SK-N-SH treated with all-trans-retinoic acid at 6 μM for 48 hours (cell line): ENCODE data around the gene CIB1.

Experiments
- ATAC-seq: fragments of 200-7000 bp; cut with Tn5 transposase; 3 replicates; pipeline ENCODE4 v1.9.1; 2020; ENCODE audit warnings: mild to moderate bottlenecking, moderate library complexity
- ARNTL ChIP-seq: fragments of 450-650 bp; formaldehyde crosslinking; IDR thresholded peaks from 2 replicates; pipeline ENCODE4 v1.5.0; 2020; ENCODE audit warnings: low read depth, mild to moderate bottlenecking, moderate library complexity, borderline replicate concordance
- BACH2 ChIP-seq: fragments of 250-450 bp; sonication (Bioruptor Pico); IDR thresholded peaks from 2 replicates; pipeline ENCODE4 v1.9.0; 2021; ENCODE audit warnings: mild to moderate bottlenecking, borderline replicate concordance
- CSDC2 ChIP-seq: fragments of 250-450 bp; sonication (Bioruptor Pico); IDR thresholded peaks from 2 replicates; pipeline ENCODE4 v1.5.0; 2020; ENCODE audit warnings: mild to moderate bottlenecking, moderate library complexity
- ESRRG ChIP-seq: fragments of 250-450 bp; sonication (Bioruptor Pico); IDR thresholded peaks from 2 replicates; pipeline ENCODE4 v1.6.1; 2021; ENCODE audit warnings: mild to moderate bottlenecking
- GLIS3 ChIP-seq: fragments of 250-450 bp; sonication (Bioruptor Pico); IDR thresholded peaks from 2 replicates; pipeline ENCODE4 v1.5.0; 2020; ENCODE audit warnings: mild to moderate bottlenecking, moderate library complexity
- ISL1 ChIP-seq: fragments of 250-450 bp; sonication (Bioruptor Pico); IDR thresholded peaks from 2 replicates; pipeline ENCODE4 v2.1.2; 2022; ENCODE audit warnings: mild to moderate bottlenecking, moderate library complexity
- OSR1 ChIP-seq: fragments of 250-450 bp; sonication (Bioruptor Pico); IDR thresholded peaks from 2 replicates; pipeline ENCODE4 v1.8.0; 2022; ENCODE audit warnings: moderate library complexity, mild to moderate bottlenecking, inconsistent platforms
- PPARA ChIP-seq: fragments of 250-450 bp; sonication (Bioruptor Pico); IDR thresholded peaks from 2 replicates; pipeline ENCODE4 v1.5.0; 2020; ENCODE audit warnings: mild to moderate bottlenecking, borderline replicate concordance
- RARB ChIP-seq: fragments of 250-450 bp; sonication (Bioruptor Pico); IDR thresholded peaks from 2 replicates; pipeline ENCODE4 v1.8.0; 2021; ENCODE audit warnings: mild to moderate bottlenecking, moderate library complexity
- SNAI2 ChIP-seq: fragments of 250-450 bp; sonication (Bioruptor Pico); IDR thresholded peaks from 2 replicates; pipeline ENCODE4 v1.5.0; 2020; ENCODE audit warnings: mild to moderate bottlenecking, moderate library complexity
- TCF4 ChIP-seq: fragments of 250-450 bp; sonication (Bioruptor Pico); IDR thresholded peaks from 2 replicates; pipeline ENCODE4 v1.8.0; 2021; ENCODE audit warnings: mild to moderate bottlenecking, moderate library complexity, borderline replicate concordance
- TOX ChIP-seq: fragments of 250-450 bp; sonication (Bioruptor Pico); IDR thresholded peaks from 2 replicates; pipeline ENCODE4 v1.8.0; 2021; ENCODE audit warnings: mild to moderate bottlenecking, moderate library complexity, borderline replicate concordance
- ZC3H10 ChIP-seq: fragments of 250-450 bp; sonication (Bioruptor Pico); IDR thresholded peaks from 2 replicates; pipeline ENCODE4 v1.5.1; 2021; ENCODE audit warnings: mild to moderate bottlenecking, moderate library complexity
- ZFP3 ChIP-seq: fragments of 250-450 bp; sonication (Bioruptor Pico); IDR thresholded peaks from 2 replicates; pipeline ENCODE4 v1.5.0; 2020; ENCODE audit warnings: mild to moderate bottlenecking, moderate library complexity
- ZFP30 ChIP-seq: fragments of 450-650 bp; formaldehyde crosslinking; IDR thresholded peaks from 2 replicates; pipeline ENCODE4 v1.5.0; 2022; ENCODE audit warnings: mild to moderate bottlenecking, moderate library complexity
- ZNF565 ChIP-seq: fragments of 450-650 bp; formaldehyde crosslinking; conservative IDR thresholded peaks from 2 replicates; pipeline ENCODE4 v1.5.0; 2020; ENCODE audit warnings: low read depth, mild to moderate bottlenecking, moderate library complexity
- ZNF70 ChIP-seq: fragments of 450-650 bp; formaldehyde crosslinking; IDR thresholded peaks from 2 replicates; pipeline ENCODE4 v1.5.0; 2020; ENCODE audit warnings: mild to moderate bottlenecking, moderate library complexity
- ZNF8 ChIP-seq: fragments of 450-650 bp; formaldehyde crosslinking; IDR thresholded peaks from 2 replicates; pipeline ENCODE4 v1.5.0; 2020; ENCODE audit warnings: mild to moderate bottlenecking, moderate library complexity
- TF ChIP-seq, protein P1 (sequence below): fragments of 250-450 bp; sonication (Bioruptor Pico); IDR thresholded peaks from 2 replicates; pipeline ENCODE4 v1.5.1; 2021; ENCODE audit warnings: mild to moderate bottlenecking, moderate library complexity
- TF ChIP-seq, protein P2 (sequence below): fragments of 250-450 bp; sonication (Bioruptor Pico); IDR thresholded peaks from 2 replicates; pipeline ENCODE4 v1.8.0; 2020; ENCODE audit warnings: mild to moderate bottlenecking, moderate library complexity, borderline replicate concordance
- TF ChIP-seq, protein P3 (sequence below): fragments of 250-450 bp; sonication (Bioruptor Pico); IDR thresholded peaks from 2 replicates; pipeline ENCODE4 v1.5.0; 2020; ENCODE audit warnings: mild to moderate bottlenecking, moderate library complexity
- TF ChIP-seq, protein P4 (sequence below): fragments of 250-450 bp; sonication (Bioruptor Pico); IDR thresholded peaks from 2 replicates; pipeline ENCODE4 v1.5.1; 2020; ENCODE audit warnings: low read depth, mild to moderate bottlenecking, moderate library complexity

CIB1 gene

DNA sequence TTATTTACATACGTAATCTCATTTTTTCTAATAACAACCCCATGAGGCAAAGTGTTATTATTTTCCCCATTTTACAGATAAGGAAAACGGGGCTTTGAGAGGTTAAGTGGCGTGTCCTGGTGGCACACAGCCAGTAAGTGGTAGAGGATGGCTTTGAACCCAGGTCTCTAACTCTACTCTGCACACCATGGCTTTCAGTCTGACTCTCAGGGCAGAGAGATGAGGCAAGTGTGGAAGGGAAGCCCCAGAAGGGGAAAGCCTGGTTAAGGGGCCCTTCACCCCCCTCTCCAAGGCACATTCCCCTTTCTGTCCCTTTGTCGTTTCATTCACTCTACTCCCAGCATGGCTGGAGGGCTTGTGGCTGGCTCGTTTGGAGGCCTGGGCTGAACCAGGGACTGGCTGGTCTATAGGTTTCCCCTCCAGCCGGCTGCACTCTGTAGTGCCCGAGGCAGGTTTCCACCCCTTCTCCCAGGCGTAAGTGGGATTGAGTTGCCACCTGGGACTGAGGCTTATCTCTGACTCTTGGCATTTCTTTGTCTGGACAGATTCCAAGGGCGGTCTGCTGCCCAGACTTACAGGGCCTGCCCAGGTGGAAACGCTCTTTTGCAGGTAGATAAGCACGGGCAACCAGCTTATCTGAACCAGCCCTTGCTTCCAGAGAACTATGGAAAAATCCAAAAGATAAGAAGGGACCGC lies 20.5 kb downstream of the CIB1 start:
- no peak for ATAC-seq
- TF ChIP-seq SNAI2 (CRISPR knock-in tag), result no peak
- TF ChIP-seq ZNF565 (CRISPR knock-in tag), result no peak
- no peak for TF ChIP-seq ZFP30 (CRISPR knock-in tag)
- TF ChIP-seq GLIS3 (CRISPR knock-in tag), result no peak
- TF ChIP-seq ISL1 (CRISPR knock-in tag), result no peak
- TF ChIP-seq RARB (CRISPR knock-in tag), result no peak
- no peak for TF ChIP-seq ZC3H10 (CRISPR knock-in tag)
- TF ChIP-seq, protein P1, sequence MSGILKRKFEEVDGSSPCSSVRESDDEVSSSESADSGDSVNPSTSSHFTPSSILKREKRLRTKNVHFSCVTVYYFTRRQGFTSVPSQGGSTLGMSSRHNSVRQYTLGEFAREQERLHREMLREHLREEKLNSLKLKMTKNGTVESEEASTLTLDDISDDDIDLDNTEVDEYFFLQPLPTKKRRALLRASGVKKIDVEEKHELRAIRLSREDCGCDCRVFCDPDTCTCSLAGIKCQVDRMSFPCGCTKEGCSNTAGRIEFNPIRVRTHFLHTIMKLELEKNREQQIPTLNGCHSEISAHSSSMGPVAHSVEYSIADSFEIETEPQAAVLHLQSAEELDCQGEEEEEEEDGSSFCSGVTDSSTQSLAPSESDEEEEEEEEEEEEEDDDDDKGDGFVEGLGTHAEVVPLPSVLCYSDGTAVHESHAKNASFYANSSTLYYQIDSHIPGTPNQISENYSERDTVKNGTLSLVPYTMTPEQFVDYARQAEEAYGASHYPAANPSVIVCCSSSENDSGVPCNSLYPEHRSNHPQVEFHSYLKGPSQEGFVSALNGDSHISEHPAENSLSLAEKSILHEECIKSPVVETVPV (CRISPR knock-in tag), result no peak
- no peak for TF ChIP-seq ZNF8
- TF ChIP-seq ZFP3 (CRISPR knock-in tag), result no peak
- TF ChIP-seq TCF4 (CRISPR knock-in tag), result no peak
- TF ChIP-seq OSR1 (CRISPR knock-in tag), result no peak
- no peak for TF ChIP-seq BACH2
- TF ChIP-seq ZNF70 (CRISPR knock-in tag), result no peak
- TF ChIP-seq, all 23 proteins: peak for 0

DNA sequence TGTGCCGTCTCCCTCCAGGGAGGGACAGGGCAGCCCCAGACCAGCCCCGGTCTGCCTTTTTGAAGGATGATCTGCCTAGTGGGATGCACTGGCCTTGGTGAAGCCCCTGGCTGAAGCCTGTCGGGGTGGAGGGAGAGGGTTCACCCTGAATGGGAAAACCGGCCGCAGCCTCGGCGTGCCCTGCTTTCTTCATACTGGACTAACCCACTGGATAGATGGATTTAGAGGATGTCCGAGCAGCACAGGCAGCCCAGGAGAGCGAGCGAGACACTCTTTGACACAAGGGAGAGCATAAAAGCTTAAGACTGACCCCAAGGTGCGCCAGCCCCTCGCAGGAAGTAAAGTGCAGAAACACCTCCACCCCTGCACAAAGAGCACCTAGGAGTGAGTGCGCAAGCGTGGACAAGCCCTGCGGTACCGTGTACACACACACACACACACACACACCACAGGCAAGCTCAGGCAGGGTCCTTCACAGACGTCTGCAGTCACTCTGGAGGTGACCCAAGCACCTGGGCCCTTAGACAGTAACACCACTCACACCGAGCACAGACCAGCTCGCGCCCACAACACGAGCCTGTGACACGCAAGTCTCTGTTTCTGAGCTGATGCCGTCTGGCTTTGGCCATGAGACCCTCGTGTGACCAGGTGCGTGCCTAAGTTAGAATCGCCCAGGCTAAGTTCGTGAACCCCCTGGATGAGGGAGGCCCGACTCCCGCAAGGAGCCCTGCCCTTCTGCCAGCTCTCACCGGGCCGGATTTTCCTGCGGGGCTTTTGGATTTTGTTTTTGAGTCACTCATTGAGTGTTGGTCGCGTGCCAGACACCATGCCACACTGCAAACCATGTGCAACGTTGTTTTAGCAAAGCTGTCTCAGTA lies 21.3 kb downstream of the CIB1 start:
- TF ChIP-seq BACH2 (no peak), ZNF565 (CRISPR knock-in tag) (no peak), ESRRG (CRISPR knock-in tag) (no peak), TOX (CRISPR knock-in tag) (no peak), PPARA (CRISPR knock-in tag) (no peak), ZFP3 (CRISPR knock-in tag) (no peak), OSR1 (CRISPR knock-in tag) (no peak), ISL1 (CRISPR knock-in tag) (no peak), SNAI2 (CRISPR knock-in tag) (no peak), GLIS3 (CRISPR knock-in tag) (no peak), TCF4 (CRISPR knock-in tag) (no peak), CSDC2 (CRISPR knock-in tag) (no peak), ZNF70 (CRISPR knock-in tag) (no peak)
- TF ChIP-seq, protein P2, sequence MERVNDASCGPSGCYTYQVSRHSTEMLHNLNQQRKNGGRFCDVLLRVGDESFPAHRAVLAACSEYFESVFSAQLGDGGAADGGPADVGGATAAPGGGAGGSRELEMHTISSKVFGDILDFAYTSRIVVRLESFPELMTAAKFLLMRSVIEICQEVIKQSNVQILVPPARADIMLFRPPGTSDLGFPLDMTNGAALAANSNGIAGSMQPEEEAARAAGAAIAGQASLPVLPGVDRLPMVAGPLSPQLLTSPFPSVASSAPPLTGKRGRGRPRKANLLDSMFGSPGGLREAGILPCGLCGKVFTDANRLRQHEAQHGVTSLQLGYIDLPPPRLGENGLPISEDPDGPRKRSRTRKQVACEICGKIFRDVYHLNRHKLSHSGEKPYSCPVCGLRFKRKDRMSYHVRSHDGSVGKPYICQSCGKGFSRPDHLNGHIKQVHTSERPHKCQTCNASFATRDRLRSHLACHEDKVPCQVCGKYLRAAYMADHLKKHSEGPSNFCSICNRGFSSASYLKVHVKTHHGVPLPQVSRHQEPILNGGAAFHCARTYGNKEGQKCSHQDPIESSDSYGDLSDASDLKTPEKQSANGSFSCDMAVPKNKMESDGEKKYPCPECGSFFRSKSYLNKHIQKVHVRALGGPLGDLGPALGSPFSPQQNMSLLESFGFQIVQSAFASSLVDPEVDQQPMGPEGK, result no peak
- TF ChIP-seq, protein P1 (CRISPR knock-in tag), result no peak
- no peak for ATAC-seq

DNA sequence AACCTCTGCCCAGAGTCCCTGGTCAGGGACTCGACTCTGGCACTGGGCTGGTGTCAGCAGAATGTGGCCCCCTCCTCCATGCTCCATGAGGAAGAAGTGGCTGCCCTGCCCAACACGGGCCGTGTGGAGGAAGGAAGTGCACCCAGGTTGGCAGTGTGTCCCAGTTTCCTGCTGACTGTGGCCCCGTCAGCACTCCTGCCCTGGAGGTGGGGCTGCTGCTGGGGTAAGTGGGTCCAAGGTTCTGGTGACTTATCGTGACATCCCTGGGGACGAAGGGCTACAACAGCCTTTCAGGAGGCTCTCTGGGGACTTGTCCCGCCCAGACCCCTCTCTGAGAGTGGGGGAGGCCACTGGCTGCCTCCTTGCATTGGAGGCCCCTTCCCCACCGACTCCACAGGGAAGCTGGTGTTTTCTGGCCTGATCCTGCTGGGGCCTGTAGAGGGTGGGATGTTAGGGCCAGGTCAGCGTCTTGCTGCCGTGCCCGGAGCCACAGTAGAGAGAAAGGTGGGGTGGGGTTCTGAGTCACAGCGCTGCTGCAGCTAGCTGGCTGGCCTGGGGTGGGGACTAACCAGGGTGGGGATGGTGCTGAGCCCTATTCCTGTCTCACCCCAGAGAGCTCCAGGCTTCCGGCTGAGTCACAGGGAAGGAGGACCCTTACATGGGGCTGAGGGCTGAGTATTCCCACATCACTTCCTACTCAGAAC lies 22.1 kb downstream of the CIB1 start:
- peak; percentile 67 for ATAC-seq
- TF ChIP-seq, protein P2, result no peak
- no peak for TF ChIP-seq ESRRG (CRISPR knock-in tag)
- TF ChIP-seq, protein P3, sequence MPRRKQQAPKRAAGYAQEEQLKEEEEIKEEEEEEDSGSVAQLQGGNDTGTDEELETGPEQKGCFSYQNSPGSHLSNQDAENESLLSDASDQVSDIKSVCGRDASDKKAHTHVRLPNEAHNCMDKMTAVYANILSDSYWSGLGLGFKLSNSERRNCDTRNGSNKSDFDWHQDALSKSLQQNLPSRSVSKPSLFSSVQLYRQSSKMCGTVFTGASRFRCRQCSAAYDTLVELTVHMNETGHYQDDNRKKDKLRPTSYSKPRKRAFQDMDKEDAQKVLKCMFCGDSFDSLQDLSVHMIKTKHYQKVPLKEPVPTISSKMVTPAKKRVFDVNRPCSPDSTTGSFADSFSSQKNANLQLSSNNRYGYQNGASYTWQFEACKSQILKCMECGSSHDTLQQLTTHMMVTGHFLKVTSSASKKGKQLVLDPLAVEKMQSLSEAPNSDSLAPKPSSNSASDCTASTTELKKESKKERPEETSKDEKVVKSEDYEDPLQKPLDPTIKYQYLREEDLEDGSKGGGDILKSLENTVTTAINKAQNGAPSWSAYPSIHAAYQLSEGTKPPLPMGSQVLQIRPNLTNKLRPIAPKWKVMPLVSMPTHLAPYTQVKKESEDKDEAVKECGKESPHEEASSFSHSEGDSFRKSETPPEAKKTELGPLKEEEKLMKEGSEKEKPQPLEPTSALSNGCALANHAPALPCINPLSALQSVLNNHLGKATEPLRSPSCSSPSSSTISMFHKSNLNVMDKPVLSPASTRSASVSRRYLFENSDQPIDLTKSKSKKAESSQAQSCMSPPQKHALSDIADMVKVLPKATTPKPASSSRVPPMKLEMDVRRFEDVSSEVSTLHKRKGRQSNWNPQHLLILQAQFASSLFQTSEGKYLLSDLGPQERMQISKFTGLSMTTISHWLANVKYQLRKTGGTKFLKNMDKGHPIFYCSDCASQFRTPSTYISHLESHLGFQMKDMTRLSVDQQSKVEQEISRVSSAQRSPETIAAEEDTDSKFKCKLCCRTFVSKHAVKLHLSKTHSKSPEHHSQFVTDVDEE (CRISPR knock-in tag), result no peak
- TF ChIP-seq, protein P4, sequence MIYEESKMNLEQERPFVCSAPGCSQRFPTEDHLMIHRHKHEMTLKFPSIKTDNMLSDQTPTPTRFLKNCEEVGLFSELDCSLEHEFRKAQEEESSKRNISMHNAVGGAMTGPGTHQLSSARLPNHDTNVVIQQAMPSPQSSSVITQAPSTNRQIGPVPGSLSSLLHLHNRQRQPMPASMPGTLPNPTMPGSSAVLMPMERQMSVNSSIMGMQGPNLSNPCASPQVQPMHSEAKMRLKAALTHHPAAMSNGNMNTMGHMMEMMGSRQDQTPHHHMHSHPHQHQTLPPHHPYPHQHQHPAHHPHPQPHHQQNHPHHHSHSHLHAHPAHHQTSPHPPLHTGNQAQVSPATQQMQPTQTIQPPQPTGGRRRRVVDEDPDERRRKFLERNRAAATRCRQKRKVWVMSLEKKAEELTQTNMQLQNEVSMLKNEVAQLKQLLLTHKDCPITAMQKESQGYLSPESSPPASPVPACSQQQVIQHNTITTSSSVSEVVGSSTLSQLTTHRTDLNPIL (CRISPR knock-in tag), result no peak
- TF ChIP-seq TOX (CRISPR knock-in tag), result no peak
- TF ChIP-seq ARNTL (CRISPR knock-in tag), result no peak
- no peak for TF ChIP-seq BACH2
- TF ChIP-seq ZC3H10 (CRISPR knock-in tag), result no peak
- no peak for TF ChIP-seq TCF4 (CRISPR knock-in tag)
- TF ChIP-seq, protein P1 (CRISPR knock-in tag), result no peak
- TF ChIP-seq, all 23 proteins: peak for 0
